Fibroblast of villous mesenchyme (primary cell): ENCODE measurements around the gene PSD2. TPM values are rescaled to one million over a fixed set of nuclear protein-coding genes. Genes with fewer than 3 reads are reported as not detected.
"Not testable (repeated sequence)": the region's sequence is repeated elsewhere in the genome, so short reads cannot be mapped to it uniquely, and the experiment has no call there.

ENCODE experiments used
- DNase-seq: peaks from one replicate; pipeline ENCODE4 v3.0.0-alpha.2; 2010; ENCODE audit warnings: low read depth
- H3K4me3 ChIP-seq: 2 replicates; pipeline ENCODE4 v1.5.1; 2011; ENCODE audit warnings: low read depth, mild to moderate bottlenecking, low read length
- total RNA-seq: library from RNA; depleted of rRNA; stranded (reverse); fragments of >200 nt; gene quantifications from 2 replicates; pipeline ENCODE4 v1.2.3, GENCODE V29; 2012
- TF ChIP-seq, protein P1 (sequence below): IDR thresholded peaks from 2 replicates; pipeline ENCODE4 v1.5.1; 2012; ENCODE audit warnings: low read depth, mild to moderate bottlenecking, low read length; ENCODE audit not compliant: insufficient read depth

The PSD2 gene
- total RNA-seq, 1 donor = not detected

GRCh38 chr5:139792218-139792617 lies 3.4 kb upstream of the PSD2 start:
- no peak overlapping the region for H3K4me3 ChIP-seq
- no peak for DNase-seq
- TF ChIP-seq, protein P1, sequence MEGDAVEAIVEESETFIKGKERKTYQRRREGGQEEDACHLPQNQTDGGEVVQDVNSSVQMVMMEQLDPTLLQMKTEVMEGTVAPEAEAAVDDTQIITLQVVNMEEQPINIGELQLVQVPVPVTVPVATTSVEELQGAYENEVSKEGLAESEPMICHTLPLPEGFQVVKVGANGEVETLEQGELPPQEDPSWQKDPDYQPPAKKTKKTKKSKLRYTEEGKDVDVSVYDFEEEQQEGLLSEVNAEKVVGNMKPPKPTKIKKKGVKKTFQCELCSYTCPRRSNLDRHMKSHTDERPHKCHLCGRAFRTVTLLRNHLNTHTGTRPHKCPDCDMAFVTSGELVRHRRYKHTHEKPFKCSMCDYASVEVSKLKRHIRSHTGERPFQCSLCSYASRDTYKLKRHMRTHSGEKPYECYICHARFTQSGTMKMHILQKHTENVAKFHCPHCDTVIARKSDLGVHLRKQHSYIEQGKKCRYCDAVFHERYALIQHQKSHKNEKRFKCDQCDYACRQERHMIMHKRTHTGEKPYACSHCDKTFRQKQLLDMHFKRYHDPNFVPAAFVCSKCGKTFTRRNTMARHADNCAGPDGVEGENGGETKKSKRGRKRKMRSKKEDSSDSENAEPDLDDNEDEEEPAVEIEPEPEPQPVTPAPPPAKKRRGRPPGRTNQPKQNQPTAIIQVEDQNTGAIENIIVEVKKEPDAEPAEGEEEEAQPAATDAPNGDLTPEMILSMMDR = no peak

- H3K4me3 ChIP-seq, DNase-seq: not testable (repeated sequence)
Observed at GRCh38 chr5:139792655-139793054, 3.0 kb upstream of the PSD2 start.

GRCh38 chr5:139794067-139794846 lies 1.4 kb upstream of the PSD2 start:
- TF ChIP-seq, protein P1 = no peak
- H3K4me3 ChIP-seq = no peak overlapping the region
- DNase-seq = no peak

GRCh38 chr5:139796061-139796806 lies 626 bp downstream of the PSD2 start:
- TF ChIP-seq, protein P1 = no peak
- DNase-seq = no peak
- H3K4me3 ChIP-seq = no peak overlapping the region

DNA sequence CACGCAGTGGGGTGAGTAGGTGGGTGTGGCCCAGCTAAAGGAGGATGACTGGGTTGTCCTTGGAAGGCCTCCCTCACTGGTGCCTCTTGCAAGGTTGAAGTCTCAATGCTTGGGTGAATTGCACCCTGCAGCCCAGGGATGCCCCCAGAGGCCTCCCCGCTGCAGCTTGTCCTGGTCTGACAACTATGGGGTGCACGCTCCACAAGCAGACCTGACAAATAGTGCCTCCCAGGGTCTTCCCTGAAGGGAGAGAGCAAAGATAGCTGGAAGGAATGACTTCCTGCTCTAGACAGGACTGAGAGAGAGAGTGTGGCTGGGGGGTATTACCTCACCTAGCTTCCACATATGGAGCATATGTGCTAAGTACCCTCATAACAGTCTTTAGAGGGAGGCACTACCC lies 1.7 kb downstream of the PSD2 start:
- H3K4me3 ChIP-seq = no peak overlapping the region
- no peak for DNase-seq
- TF ChIP-seq, protein P1 = no peak

GRCh38 chr5:139797856-139798510 lies 2.4 kb downstream of the PSD2 start:
- no peak overlapping the region for H3K4me3 ChIP-seq
- DNase-seq = no peak
- TF ChIP-seq, protein P1 = no peak

DNA sequence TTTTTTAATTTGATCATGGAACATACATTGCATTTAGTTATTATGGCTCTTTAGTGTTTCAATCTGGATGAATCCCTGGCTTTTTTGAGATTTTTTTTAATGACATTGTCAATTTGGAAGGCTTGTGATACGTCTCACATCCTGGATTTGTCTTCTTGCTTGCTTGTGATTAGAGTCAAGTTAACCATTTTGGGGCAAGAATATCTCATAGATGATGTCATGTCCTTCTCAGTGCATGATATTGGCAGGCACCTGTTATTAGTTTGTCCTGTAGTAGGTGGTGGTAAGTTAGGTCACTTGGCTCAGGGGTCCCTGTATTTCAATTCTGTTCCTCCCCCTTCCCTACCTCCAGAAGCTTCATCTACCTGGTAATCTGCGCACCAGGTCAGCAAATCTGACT lies 3.3 kb downstream of the PSD2 start:
- H3K4me3 ChIP-seq = no peak overlapping the region
- DNase-seq = no peak
- TF ChIP-seq, protein P1 = no peak
